H9 (cell line): ENCODE data around the gene C5orf15. TPM values are rescaled to one million over a fixed set of nuclear protein-coding genes. Genes with fewer than 3 reads are reported as not detected.

Experiments
- DNase-seq: peaks from one replicate; pipeline ENCODE4 v3.0.0-alpha.2; 2017
- H2AFZ ChIP-seq: one replicate; pipeline ENCODE4 v1.6.1; 2013; ENCODE audit warnings: mild to moderate bottlenecking, low read length, control low read depth, moderate library complexity
- H2AK5ac ChIP-seq: 2 replicates; pipeline ENCODE4 v1.6.1; 2013; ENCODE audit warnings: low read length, control low read depth, mixed read lengths; ENCODE audit not compliant: insufficient read length
- H2BK120ac ChIP-seq: one replicate; pipeline ENCODE4 v1.6.1; 2013; ENCODE audit warnings: low read depth, mild to moderate bottlenecking, low read length, control low read depth, inconsistent platforms; ENCODE audit not compliant: poor library complexity, severe bottlenecking
- H2BK12ac ChIP-seq: 2 replicates; pipeline ENCODE4 v1.6.1; 2013; ENCODE audit warnings: low read length, control low read depth, mixed read lengths, low read depth; ENCODE audit not compliant: insufficient read length
- H2BK15ac ChIP-seq: 2 replicates; pipeline ENCODE4 v1.6.1; 2013; ENCODE audit warnings: low read depth, low read length, control low read depth
- H2BK20ac ChIP-seq: one replicate; pipeline ENCODE4 v1.6.1; 2013; ENCODE audit warnings: low read depth, mild to moderate bottlenecking, low read length, control low read depth, inconsistent platforms; ENCODE audit not compliant: poor library complexity, severe bottlenecking
- H2BK5ac ChIP-seq: 2 replicates; pipeline ENCODE4 v1.6.1; 2013; ENCODE audit warnings: low read length, control low read depth, mixed read lengths; ENCODE audit not compliant: insufficient read length
- H3K14ac ChIP-seq: 2 replicates; pipeline ENCODE4 v1.6.1; 2013; ENCODE audit warnings: low read length, control low read depth; ENCODE audit not compliant: insufficient read depth
- H3K18ac ChIP-seq: 2 replicates; pipeline ENCODE4 v1.6.1; 2013; ENCODE audit warnings: low read depth, mild to moderate bottlenecking, mixed read lengths, low read length, control low read depth; ENCODE audit not compliant: insufficient read length
- H3K23ac ChIP-seq: 2 replicates; pipeline ENCODE4 v1.6.1; 2013; ENCODE audit warnings: low read length, control low read depth, mixed read lengths, low read depth; ENCODE audit not compliant: insufficient read length
- H3K23me2 ChIP-seq: 2 replicates; pipeline ENCODE4 v1.6.1; 2013; ENCODE audit warnings: low read depth, mild to moderate bottlenecking, mixed read lengths, low read length, control low read depth; ENCODE audit not compliant: insufficient read length, poor library complexity, severe bottlenecking
- H3K27ac ChIP-seq: 2 replicates; pipeline ENCODE4 v1.5.1; 2013; ENCODE audit warnings: low read length, control low read depth, mixed read lengths, low read depth; ENCODE audit not compliant: insufficient read length
- H3K27me3 ChIP-seq: 2 replicates; pipeline ENCODE4 v1.6.1; 2013; ENCODE audit warnings: low read length, control low read depth, inconsistent platforms; ENCODE audit not compliant: insufficient read depth
- H3K4ac ChIP-seq: 2 replicates; pipeline ENCODE4 v1.6.1; 2013; ENCODE audit warnings: low read depth, mild to moderate bottlenecking, control low read depth, inconsistent platforms, low read length, moderate library complexity
- H3K4me1 ChIP-seq: 2 replicates; pipeline ENCODE4 v1.6.1; 2013; ENCODE audit warnings: low read length, control low read depth, inconsistent platforms; ENCODE audit not compliant: insufficient read depth
- H3K4me2 ChIP-seq: 2 replicates; pipeline ENCODE4 v1.6.1; 2013; ENCODE audit warnings: low read length, control low read depth, mixed read lengths; ENCODE audit not compliant: insufficient read length, insufficient read depth
- H3K56ac ChIP-seq: 2 replicates; pipeline ENCODE4 v1.6.1; 2013; ENCODE audit warnings: low read depth, mild to moderate bottlenecking, mixed read lengths, low read length, control low read depth; ENCODE audit not compliant: insufficient read length
- H3K79me1 ChIP-seq: 2 replicates; pipeline ENCODE4 v1.6.1; 2013; ENCODE audit warnings: low read depth, mild to moderate bottlenecking, moderate library complexity, low read length, control low read depth, inconsistent platforms; ENCODE audit not compliant: insufficient read depth, poor library complexity, severe bottlenecking
- H3K79me2 ChIP-seq: 2 replicates; pipeline ENCODE4 v1.6.1; 2013; ENCODE audit warnings: low read length, control low read depth, inconsistent platforms; ENCODE audit not compliant: insufficient read depth
- H3K9ac ChIP-seq: 2 replicates; pipeline ENCODE4 v1.6.1; 2013; ENCODE audit warnings: low read length, control low read depth, mixed read lengths; ENCODE audit not compliant: insufficient read length; ENCODE audit errors: extremely low read depth
- H3K9me3 ChIP-seq: one replicate; pipeline ENCODE4 v1.6.1; 2013; ENCODE audit warnings: low read depth, low read length, inconsistent platforms; ENCODE audit not compliant: control insufficient read depth
- H3T11ph ChIP-seq: one replicate; pipeline ENCODE4 v1.6.1; 2013; ENCODE audit warnings: mild to moderate bottlenecking, low read length, control low read depth, inconsistent platforms
- H4K20me1 ChIP-seq: one replicate; pipeline ENCODE4 v1.6.1; 2013; ENCODE audit not compliant: control insufficient read depth, insufficient read length, insufficient read depth
- H4K5ac ChIP-seq: 2 replicates; pipeline ENCODE4 v1.6.1; 2013; ENCODE audit warnings: low read depth, mild to moderate bottlenecking, mixed read lengths, low read length, control low read depth; ENCODE audit not compliant: insufficient read length
- H4K8ac ChIP-seq: replicated peaks from 2 replicates; pipeline ENCODE4 v1.6.1; 2013; ENCODE audit warnings: low read length, control low read depth, mixed read lengths, low read depth; ENCODE audit not compliant: insufficient read length
- H4K91ac ChIP-seq: 2 replicates; pipeline ENCODE4 v1.6.1; 2013; ENCODE audit warnings: low read depth, mild to moderate bottlenecking, moderate library complexity, mixed read lengths, low read length, control low read depth; ENCODE audit not compliant: insufficient read length
- H3K27ac Mint-ChIP-seq, 3 experiments: 2 replicates in 2 of 3; 3 replicates in 1 of 3; pipeline ENCODE4 v1.8.0; 2020 to 2021; ENCODE audit warnings: mixed read lengths in 3 of 3, mild to moderate bottlenecking in 1 of 3, moderate library complexity in 1 of 3
- H3K27me3 Mint-ChIP-seq: 2 replicates; pipeline ENCODE4 v1.8.0; 2021; ENCODE audit warnings: low read depth, mild to moderate bottlenecking, moderate library complexity, mixed read lengths
- H3K36me3 Mint-ChIP-seq, 3 experiments: 2 replicates in 2 of 3; 3 replicates in 1 of 3; pipeline ENCODE4 v1.8.0; 2020 to 2021; ENCODE audit warnings: low read depth in 3 of 3, mixed read lengths in 3 of 3; ENCODE audit not compliant: insufficient read depth in 1 of 3
- H3K4me1 Mint-ChIP-seq, 2 experiments: 2 replicates each; pipeline ENCODE4 v1.8.0; 2020; ENCODE audit warnings: mixed read lengths in 2 of 2
- H3K4me3 Mint-ChIP-seq, 2 experiments: 2 replicates in 1 of 2; 3 replicates in 1 of 2; pipeline ENCODE4 v1.8.0; 2020 to 2021; ENCODE audit warnings: mild to moderate bottlenecking in 2 of 2, mixed read lengths in 2 of 2, moderate library complexity in 1 of 2
- H3K9me3 Mint-ChIP-seq, 2 experiments: 2 replicates in 1 of 2; 3 replicates in 1 of 2; pipeline ENCODE4 v1.8.0; 2020; ENCODE audit warnings: mild to moderate bottlenecking in 2 of 2, mixed read lengths in 2 of 2, moderate library complexity in 1 of 2
- WGBS: extraction: QIAGEN DNeasy Blood & Tissue Kit; methylation state at CpG from one replicate; pipeline ENCODE4 v1.1.7; 2013; ENCODE audit warnings: missing lambda C conversion rate, low lambda C conversion rate, mixed read lengths; ENCODE audit not compliant: insufficient read length; ENCODE audit errors: extremely low coverage; 5-methylcytosine and 5-hydroxymethylcytosine counted together
- total RNA-seq: library from RNA; stranded (reverse); gene quantifications from 2 replicates; pipeline ENCODE4 v1.2.1, GENCODE V29; 2021
- TF ChIP-seq, protein P1 (sequence below): fragments of 200-600 bp; sonication (generic); conservative IDR thresholded peaks from 3 replicates; pipeline ENCODE4 v1.8.0; 2021; ENCODE audit warnings: antibody characterized with exemption, mild to moderate bottlenecking

The C5orf15 gene
- total RNA-seq, 1 experiment from 2014 or later = 33.4 TPM

DNA sequence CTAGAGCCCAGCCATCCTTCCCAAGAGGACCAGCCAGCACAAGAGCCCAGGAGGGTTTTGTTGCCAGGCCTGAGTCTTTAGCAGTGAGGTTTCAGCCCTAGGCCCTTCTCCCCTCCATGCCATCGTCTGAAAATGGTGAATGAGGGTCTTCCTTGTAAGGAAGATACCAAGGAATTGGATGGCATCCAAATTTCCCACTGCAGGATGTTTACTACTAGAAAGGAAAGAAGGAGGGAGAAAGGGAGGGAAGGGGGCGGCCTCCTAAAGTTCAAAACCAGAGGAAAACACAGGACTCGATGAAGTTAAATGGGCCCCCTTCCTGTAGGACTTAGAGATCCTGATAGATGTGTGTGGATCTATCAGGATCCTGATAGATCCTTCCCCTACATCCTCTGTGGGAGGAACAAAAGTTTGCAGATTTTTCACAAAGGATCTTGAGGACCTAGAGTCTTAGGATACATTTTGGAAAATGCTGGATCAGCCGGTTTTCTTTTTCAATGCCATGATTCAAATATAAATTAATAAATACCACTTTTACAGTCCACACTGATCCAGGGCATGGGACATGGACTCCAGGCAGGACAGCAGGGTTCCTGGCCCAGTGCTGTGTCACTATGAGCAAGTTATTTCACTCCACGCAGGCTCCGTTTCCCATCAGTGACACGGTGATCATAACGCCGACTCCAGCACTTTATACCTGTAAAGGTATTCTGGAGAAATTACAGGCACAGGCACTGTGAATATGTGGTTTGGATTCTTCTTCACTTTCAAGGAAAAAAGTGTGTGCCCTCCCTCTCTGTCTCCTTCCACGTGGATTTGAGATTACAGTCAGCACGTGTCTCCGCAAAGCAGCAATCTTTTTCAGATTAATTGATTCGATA is 40.9 kb downstream of the C5orf15 start:
- Mint-ChIP-seq H3K4me1 (peaks cover 0 to 16% of the 10 kb centered on the region in 2 experiments; a peak in 3 of 4 replicates), H3K4me3 (no peak overlapping the region), H3K27ac (no peak overlapping the region), H3K36me3 (no peaks in the 10 kb centered on the region), H3K9me3 (no peaks in the 10 kb centered on the region), H3K27me3 (peaks cover 2% of the 10 kb centered on the region)
- no peaks in the 10 kb centered on the region for H3K79me2 ChIP-seq
- no peak overlapping the region for H3K4me2 ChIP-seq
- TF ChIP-seq, protein P1, sequence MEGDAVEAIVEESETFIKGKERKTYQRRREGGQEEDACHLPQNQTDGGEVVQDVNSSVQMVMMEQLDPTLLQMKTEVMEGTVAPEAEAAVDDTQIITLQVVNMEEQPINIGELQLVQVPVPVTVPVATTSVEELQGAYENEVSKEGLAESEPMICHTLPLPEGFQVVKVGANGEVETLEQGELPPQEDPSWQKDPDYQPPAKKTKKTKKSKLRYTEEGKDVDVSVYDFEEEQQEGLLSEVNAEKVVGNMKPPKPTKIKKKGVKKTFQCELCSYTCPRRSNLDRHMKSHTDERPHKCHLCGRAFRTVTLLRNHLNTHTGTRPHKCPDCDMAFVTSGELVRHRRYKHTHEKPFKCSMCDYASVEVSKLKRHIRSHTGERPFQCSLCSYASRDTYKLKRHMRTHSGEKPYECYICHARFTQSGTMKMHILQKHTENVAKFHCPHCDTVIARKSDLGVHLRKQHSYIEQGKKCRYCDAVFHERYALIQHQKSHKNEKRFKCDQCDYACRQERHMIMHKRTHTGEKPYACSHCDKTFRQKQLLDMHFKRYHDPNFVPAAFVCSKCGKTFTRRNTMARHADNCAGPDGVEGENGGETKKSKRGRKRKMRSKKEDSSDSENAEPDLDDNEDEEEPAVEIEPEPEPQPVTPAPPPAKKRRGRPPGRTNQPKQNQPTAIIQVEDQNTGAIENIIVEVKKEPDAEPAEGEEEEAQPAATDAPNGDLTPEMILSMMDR = no peak
- no peak overlapping the region for H2BK120ac ChIP-seq
- no peak overlapping the region for H3K56ac ChIP-seq
- H3K27ac ChIP-seq = no peak overlapping the region
- H3K27me3 ChIP-seq = no peaks in the 10 kb centered on the region
- no peaks in the 10 kb centered on the region for H4K20me1 ChIP-seq
- H3K4me1 ChIP-seq = no peaks in the 10 kb centered on the region
- H3K4ac ChIP-seq = no peak overlapping the region
- no peak overlapping the region for H3K18ac ChIP-seq
- no peak for DNase-seq
- H3K23me2 ChIP-seq = no peaks in the 10 kb centered on the region
- no peak overlapping the region for H2AFZ ChIP-seq
- H4K5ac ChIP-seq = no peak overlapping the region
- H3T11ph ChIP-seq = no peak overlapping the region
- no peak overlapping the region for H3K23ac ChIP-seq
- no CpG with 5 or more reads among the region's 13 CpGs for WGBS
- H2BK15ac ChIP-seq = no peak overlapping the region
- H3K79me1 ChIP-seq = no peaks in the 10 kb centered on the region
- H3K14ac ChIP-seq = no peak overlapping the region
- no peak overlapping the region for H4K91ac ChIP-seq
- no peaks in the 10 kb centered on the region for H3K9me3 ChIP-seq
- no peak overlapping the region for H3K9ac ChIP-seq
- no peak overlapping the region for H2BK12ac ChIP-seq
- H2BK20ac ChIP-seq = no peak overlapping the region
- no peak overlapping the region for H2BK5ac ChIP-seq
- no peak overlapping the region for H2AK5ac ChIP-seq
- no peak overlapping the region for H4K8ac ChIP-seq
